ENCODE results near the gene ERH. TPM values are rescaled to one million over a fixed set of nuclear protein-coding genes. Genes with fewer than 3 reads are reported as not detected.

The ERH gene
- total and polyA plus RNA-seq, 2 donors (not counting 3 experiments of a cell fraction or from before 2014, with no cell fraction given), result 157 to 263 TPM

GRCh38 chr14:69374235-69374634 is 23.9 kb downstream of the ERH start:
- H3K36me3 ChIP-seq (ENCODE audit: control insufficient read depth in 2 of 2, extremely low read depth in 1 of 2, insufficient read depth in 2 of 2, low read length in 2 of 2), result peaks cover 3 to 8% of the 10 kb centered on the region in 2 experiments
- CTCF ChIA-PET, result interaction anchor here (1.1 kb wide), 1 partner anchor 8 kb away, joined by 3 read pairs; no protein-coding TSS in a partner anchor
- no peak overlapping the region for H2AFZ ChIP-seq (ENCODE audit: low read depth, low read length)
- no peaks in the 10 kb centered on the region for H3K4me1 ChIP-seq (ENCODE audit: control insufficient read depth, extremely low read depth, insufficient read depth, low read length)
- BruUV-seq (replicated peaks), result no TSS peak
- no peak for DNase-seq (ENCODE audit: low read depth, low spot score)
- no peak overlapping the region for H3K9ac ChIP-seq (replicated peaks; ENCODE audit: extremely low read depth, insufficient read depth, low read length)
- H3K79me2 ChIP-seq (ENCODE audit: control insufficient read depth, insufficient read depth, low read length), result no peaks in the 10 kb centered on the region
- H3K4me3 ChIP-seq (replicated peaks in 1 of 3; ENCODE audit: insufficient read depth in 1 of 3, low read depth in 1 of 3, low read length in 3 of 3), result no peak overlapping the region
- no peak overlapping the region for H3K27ac ChIP-seq (ENCODE audit: insufficient read depth, low read depth, low read length)
- no peak for FAIRE-seq
- dilution Hi-C loops (cut with MboI; ENCODE audit: extremely low pct_ligation_motif_present, low sequenced_read_pairs) (no loop called here), intact Hi-C loops (cut with micrococcal nuclease) (no loop called here)
- POLR2A ChIA-PET, result no interaction called here
- H3K4me2 ChIP-seq (ENCODE audit: insufficient read depth, low read length), result no peak overlapping the region
- H3K27me3 ChIP-seq (ENCODE audit: control insufficient read depth in 2 of 2, insufficient read depth in 2 of 2, low read length in 2 of 2), result no peaks in the 10 kb centered on the region
- H4K20me1 ChIP-seq (replicated peaks; ENCODE audit: control insufficient read depth, extremely low read depth, insufficient read depth, low read length), result no peaks in the 10 kb centered on the region
- TF ChIP-seq FOS (IDR thresholded peaks at IDR 0.05; ENCODE audit: borderline replicate concordance, insufficient read depth, low read length), result no peak
- no peak for TF ChIP-seq JUN (IDR thresholded peaks at IDR 0.05; ENCODE audit: borderline replicate concordance, insufficient read depth, insufficient read length, low read depth)
- TF ChIP-seq EZH2 (IDR thresholded peaks at IDR 0.05; ENCODE audit: borderline replicate concordance, low read depth, low read length, severe bottlenecking), result no peak
- no peak for TF ChIP-seq POLR2A (IDR thresholded peaks at IDR 0.05; ENCODE audit: low read depth, low read length)
- TF ChIP-seq MYC (IDR thresholded peaks at IDR 0.05; ENCODE audit: low read depth, low read length), result no peak
- TF ChIP-seq POLR2AphosphoS5 (IDR thresholded peaks at IDR 0.05; ENCODE audit: insufficient read depth, low read depth, low read length), result no peak
- no peak for TF ChIP-seq CTCF (IDR thresholded peaks at IDR 0.05; ENCODE audit: extremely low read depth in 1 of 2, insufficient read depth in 1 of 2, low read depth in 1 of 2, low read length in 2 of 2)
- TF ChIP-seq MAX (IDR thresholded peaks at IDR 0.05; ENCODE audit: insufficient read depth, insufficient read length), result no peak
- no peak for TF ChIP-seq GATA2 (IDR thresholded peaks at IDR 0.05; ENCODE audit: insufficient read depth, insufficient read length, low read depth, low read length)
- no peaks in the 10 kb centered on the region for H3K9me3 ChIP-seq (replicated peaks; ENCODE audit: control insufficient read depth, insufficient read depth, low read length)
- H3K9me1 ChIP-seq (replicated peaks; ENCODE audit: control insufficient read depth, extremely low read depth, insufficient read depth, low read length), result no peaks in the 10 kb centered on the region
